ENCODE data around the gene PAPSS2.

- TF ChIP-seq POLR2AphosphoS5 (IDR thresholded peaks at IDR 0.05; ENCODE audit: borderline replicate concordance, low read depth, low read length): no peak
- no peak for TF ChIP-seq FOXP2 (optimal IDR thresholded peaks at IDR 0.05; ENCODE audit: control extremely low read depth, extremely low read length, insufficient read depth)
- no peak for TF ChIP-seq EZH2 (IDR thresholded peaks at IDR 0.05)
Observed at GRCh38 chr10:87702260-87702972, 42.7 kb downstream of the PAPSS2 start.

All from SK-N-MC (cell line).